ENCODE results near the gene MYCN.

DNA sequence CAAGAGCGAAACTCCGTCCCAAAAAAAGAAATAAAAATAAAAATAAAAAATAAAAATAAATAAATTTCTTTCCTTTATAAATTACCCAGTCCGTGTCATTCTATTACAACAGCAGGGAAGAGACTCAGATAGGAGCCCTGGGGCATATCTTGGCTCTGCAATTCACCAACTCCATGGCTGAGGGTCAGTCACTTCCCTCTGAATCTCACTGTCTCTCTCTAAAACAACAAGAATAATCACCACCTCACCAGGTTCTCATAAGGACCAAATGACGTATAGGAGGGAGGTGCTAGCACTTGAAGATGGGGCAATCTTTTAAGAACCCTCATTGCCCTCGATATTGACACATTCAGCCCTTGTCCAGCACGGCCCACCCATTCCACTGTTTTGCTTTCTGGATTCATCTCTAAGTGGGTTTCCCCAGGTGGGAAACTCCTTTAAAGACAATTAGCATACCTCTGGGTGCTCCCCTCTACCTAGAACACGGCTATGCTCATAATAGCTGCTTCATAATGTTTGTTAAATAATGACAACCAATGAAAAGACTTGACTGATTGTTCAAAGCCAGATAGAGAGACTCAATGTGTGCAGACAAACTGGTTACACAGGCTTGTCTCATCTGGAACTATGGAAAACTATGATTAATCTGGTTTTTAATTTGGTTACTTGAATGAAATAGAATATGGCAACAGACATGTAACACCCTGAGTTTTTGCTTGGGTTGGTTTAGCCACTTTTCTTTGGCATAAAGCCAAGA is 15.1 kb downstream of the MYCN start:
- TF ChIP-seq, protein P1, sequence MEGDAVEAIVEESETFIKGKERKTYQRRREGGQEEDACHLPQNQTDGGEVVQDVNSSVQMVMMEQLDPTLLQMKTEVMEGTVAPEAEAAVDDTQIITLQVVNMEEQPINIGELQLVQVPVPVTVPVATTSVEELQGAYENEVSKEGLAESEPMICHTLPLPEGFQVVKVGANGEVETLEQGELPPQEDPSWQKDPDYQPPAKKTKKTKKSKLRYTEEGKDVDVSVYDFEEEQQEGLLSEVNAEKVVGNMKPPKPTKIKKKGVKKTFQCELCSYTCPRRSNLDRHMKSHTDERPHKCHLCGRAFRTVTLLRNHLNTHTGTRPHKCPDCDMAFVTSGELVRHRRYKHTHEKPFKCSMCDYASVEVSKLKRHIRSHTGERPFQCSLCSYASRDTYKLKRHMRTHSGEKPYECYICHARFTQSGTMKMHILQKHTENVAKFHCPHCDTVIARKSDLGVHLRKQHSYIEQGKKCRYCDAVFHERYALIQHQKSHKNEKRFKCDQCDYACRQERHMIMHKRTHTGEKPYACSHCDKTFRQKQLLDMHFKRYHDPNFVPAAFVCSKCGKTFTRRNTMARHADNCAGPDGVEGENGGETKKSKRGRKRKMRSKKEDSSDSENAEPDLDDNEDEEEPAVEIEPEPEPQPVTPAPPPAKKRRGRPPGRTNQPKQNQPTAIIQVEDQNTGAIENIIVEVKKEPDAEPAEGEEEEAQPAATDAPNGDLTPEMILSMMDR (IDR thresholded peaks at IDR 0.05; ENCODE audit: extremely low read depth in 1 of 2, insufficient read depth in 1 of 2, low read depth in 1 of 2, low read length in 2 of 2), result no peak
- TF ChIP-seq POLR2A (IDR thresholded peaks at IDR 0.05; ENCODE audit: low read depth, low read length) (no peak), EZH2 (IDR thresholded peaks at IDR 0.05; ENCODE audit: borderline replicate concordance, low read depth, low read length, severe bottlenecking) (no peak)

Data from endothelial cell of umbilical vein (primary cell).